ENCODE measurements around the gene PRR15. TPM values are rescaled to one million over a fixed set of nuclear protein-coding genes. Genes with fewer than 3 reads are reported as not detected.

Gene PRR15
- total and polyA plus RNA-seq, 3 experiments from 2014 or later, result not detected

GRCh38 chr7:29564496-29565223, 1.0 kb downstream of the PRR15 start:
- H3K27me3 Mint-ChIP-seq, result peaks cover 48 to 76% of the 10 kb centered on the region in 2 donors
- H3K27me3 ChIP-seq (ENCODE audit: insufficient read depth, low read length, poor library complexity, severe bottlenecking), result peaks cover 22% of the 10 kb centered on the region
- peaks cover 13 to 29% (median 18%) of the 10 kb centered on the region in 3 donors for H3K4me1 Mint-ChIP-seq
- no peaks in the 10 kb centered on the region for H3K4me1 ChIP-seq (ENCODE audit: insufficient read depth, low read length)
- H3K27ac ChIP-seq (ENCODE audit: low read depth, low read length), result no peak overlapping the region
- ChIA-PET CTCF (no interaction called here), POLR2A (no interaction called here)
- no peak overlapping the region for H3K4me3 ChIP-seq (ENCODE audit: low read length)
- H3K36me3 Mint-ChIP-seq, result peaks cover 0 to 5% (median 0%) of the 10 kb centered on the region in 3 donors
- H3K27ac Mint-ChIP-seq, result no peak overlapping the region
- H3K9me3 Mint-ChIP-seq, result peaks cover 0 to 5% (median 0%) of the 10 kb centered on the region in 5 donors
- H3K4me3 Mint-ChIP-seq, result peak overlapping the region in 6 of 7 donors; percentile 23 to 76 (median 64)
- H3K36me3 ChIP-seq (ENCODE audit: insufficient read depth, low read length), result no peaks in the 10 kb centered on the region
- no peaks in the 10 kb centered on the region for H3K9me3 ChIP-seq (ENCODE audit: low read length)
- DNase-seq, result no peak

GRCh38 chr7:29565224-29565630, 1.6 kb downstream of the PRR15 start:
- Histone ChIP-seq H3K27ac (ENCODE audit: low read depth, low read length) (no peak overlapping the region), H3K27me3 (ENCODE audit: insufficient read depth, low read length, poor library complexity, severe bottlenecking) (peaks cover 26% of the 10 kb centered on the region), H3K4me1 (ENCODE audit: insufficient read depth, low read length) (no peaks in the 10 kb centered on the region), H3K36me3 (ENCODE audit: insufficient read depth, low read length) (no peaks in the 10 kb centered on the region), H3K9me3 (ENCODE audit: low read length) (no peaks in the 10 kb centered on the region), H3K4me3 (ENCODE audit: low read length) (no peak overlapping the region)
- H3K27me3 Mint-ChIP-seq, result peaks cover 52 to 77% of the 10 kb centered on the region in 2 donors
- peaks cover 0 to 5% (median 0%) of the 10 kb centered on the region in 5 donors for H3K9me3 Mint-ChIP-seq
- H3K4me1 Mint-ChIP-seq, result peaks cover 13 to 29% (median 18%) of the 10 kb centered on the region in 3 donors
- H3K27ac Mint-ChIP-seq, result no peak overlapping the region
- ChIA-PET POLR2A (no interaction called here), CTCF (no interaction called here)
- peaks cover 0 to 5% (median 0%) of the 10 kb centered on the region in 3 donors for H3K36me3 Mint-ChIP-seq
- H3K4me3 Mint-ChIP-seq, result peak overlapping the region in 6 of 7 donors; percentile 37 to 72 (median 49)
- no peak for DNase-seq

- CTCF ChIA-PET, result no interaction called here
- Histone ChIP-seq H3K4me1 (ENCODE audit: insufficient read depth, low read length) (no peaks in the 10 kb centered on the region), H3K27me3 (ENCODE audit: insufficient read depth, low read length, poor library complexity, severe bottlenecking) (peaks cover 26% of the 10 kb centered on the region), H3K4me3 (ENCODE audit: low read length) (no peak overlapping the region), H3K27ac (ENCODE audit: low read depth, low read length) (no peak overlapping the region), H3K9me3 (ENCODE audit: low read length) (no peaks in the 10 kb centered on the region), H3K36me3 (ENCODE audit: insufficient read depth, low read length) (no peaks in the 10 kb centered on the region)
- Mint-ChIP-seq H3K9me3 (peaks cover 0 to 4% (median 0%) of the 10 kb centered on the region in 5 donors), H3K4me1 (peaks cover 13 to 29% (median 18%) of the 10 kb centered on the region in 3 donors), H3K4me3 (peak overlapping the region in 4 of 7 donors; percentile 37 to 72 (median 44)), H3K27ac (no peak overlapping the region), H3K27me3 (peaks cover 52 to 77% of the 10 kb centered on the region in 2 donors), H3K36me3 (peaks cover 0 to 5% (median 0%) of the 10 kb centered on the region in 3 donors)
- no peak for DNase-seq
- POLR2A ChIA-PET, result no interaction called here
Observed at GRCh38 chr7:29565634-29565981, 2.0 kb downstream of the PRR15 start.

- no peak for DNase-seq
- H3K36me3 ChIP-seq (ENCODE audit: insufficient read depth, low read length), result no peaks in the 10 kb centered on the region
- no peak overlapping the region for H3K27ac ChIP-seq (ENCODE audit: low read depth, low read length)
- peaks cover 26% of the 10 kb centered on the region for H3K27me3 ChIP-seq (ENCODE audit: insufficient read depth, low read length, poor library complexity, severe bottlenecking)
- peaks cover 52 to 79% of the 10 kb centered on the region in 2 donors for H3K27me3 Mint-ChIP-seq
- no peak overlapping the region for H3K27ac Mint-ChIP-seq
- H3K4me3 ChIP-seq (ENCODE audit: low read length), result no peak overlapping the region
- H3K4me1 ChIP-seq (ENCODE audit: insufficient read depth, low read length), result no peaks in the 10 kb centered on the region
- no peaks in the 10 kb centered on the region for H3K9me3 ChIP-seq (ENCODE audit: low read length)
- CTCF ChIA-PET, result no interaction called here
- peaks cover 13 to 29% (median 18%) of the 10 kb centered on the region in 3 donors for H3K4me1 Mint-ChIP-seq
- H3K36me3 Mint-ChIP-seq, result peaks cover 0 to 4% (median 0%) of the 10 kb centered on the region in 3 donors
- POLR2A ChIA-PET, result no interaction called here
- peak overlapping the region in 1 of 7 donors; percentile 37 for H3K4me3 Mint-ChIP-seq
- peaks cover 0 to 3% (median 0%) of the 10 kb centered on the region in 5 donors for H3K9me3 Mint-ChIP-seq
Observed at GRCh38 chr7:29565982-29566746, 2.5 kb downstream of the PRR15 start.

- POLR2A ChIA-PET, result no interaction called here
- no peak overlapping the region for H3K4me3 ChIP-seq (ENCODE audit: low read length)
- H3K4me1 Mint-ChIP-seq, result peaks cover 13 to 29% (median 18%) of the 10 kb centered on the region in 3 donors
- H3K9me3 Mint-ChIP-seq, result no peaks in the 10 kb centered on the region
- H3K36me3 ChIP-seq (ENCODE audit: insufficient read depth, low read length), result no peaks in the 10 kb centered on the region
- CTCF ChIA-PET, result no interaction called here
- DNase-seq, result no peak
- H3K27me3 Mint-ChIP-seq, result peaks cover 46 to 72% of the 10 kb centered on the region in 2 donors
- H3K4me1 ChIP-seq (ENCODE audit: insufficient read depth, low read length), result no peaks in the 10 kb centered on the region
- H3K36me3 Mint-ChIP-seq, result no peaks in the 10 kb centered on the region
- H3K27ac Mint-ChIP-seq, result no peak overlapping the region
- no peaks in the 10 kb centered on the region for H3K9me3 ChIP-seq (ENCODE audit: low read length)
- H3K27me3 ChIP-seq (ENCODE audit: insufficient read depth, low read length, poor library complexity, severe bottlenecking), result peaks cover 26% of the 10 kb centered on the region
- H3K4me3 Mint-ChIP-seq, result peak overlapping the region in 1 of 7 donors; percentile 26
- H3K27ac ChIP-seq (ENCODE audit: low read depth, low read length), result no peak overlapping the region
Observed at GRCh38 chr7:29567174-29567573, 3.5 kb downstream of the PRR15 start.

- Mint-ChIP-seq H3K36me3 (no peaks in the 10 kb centered on the region), H3K4me1 (peaks cover 8 to 17% (median 11%) of the 10 kb centered on the region in 3 donors), H3K9me3 (peaks cover 0 to 2% (median 0%) of the 10 kb centered on the region in 5 donors), H3K27ac (no peak overlapping the region), H3K27me3 (peaks cover 39 to 62% of the 10 kb centered on the region in 2 donors), H3K4me3 (no peak overlapping the region)
- ChIA-PET CTCF (no interaction called here), POLR2A (no interaction called here)
- Histone ChIP-seq H3K4me1 (ENCODE audit: insufficient read depth, low read length) (no peaks in the 10 kb centered on the region), H3K27ac (ENCODE audit: low read depth, low read length) (no peak overlapping the region), H3K36me3 (ENCODE audit: insufficient read depth, low read length) (no peaks in the 10 kb centered on the region), H3K27me3 (ENCODE audit: insufficient read depth, low read length, poor library complexity, severe bottlenecking) (peaks cover 18% of the 10 kb centered on the region), H3K9me3 (ENCODE audit: low read length) (no peaks in the 10 kb centered on the region), H3K4me3 (ENCODE audit: low read length) (no peak overlapping the region)
- DNase-seq, result no peak
Observed at GRCh38 chr7:29569648-29570047, 6.0 kb downstream of the PRR15 start.

GRCh38 chr7:29572558-29572957, 8.9 kb downstream of the PRR15 start:
- Histone ChIP-seq H3K27ac (ENCODE audit: low read depth, low read length) (no peak overlapping the region), H3K9me3 (ENCODE audit: low read length) (no peaks in the 10 kb centered on the region), H3K36me3 (ENCODE audit: insufficient read depth, low read length) (no peaks in the 10 kb centered on the region), H3K27me3 (ENCODE audit: insufficient read depth, low read length, poor library complexity, severe bottlenecking) (peaks cover 6% of the 10 kb centered on the region), H3K4me1 (ENCODE audit: insufficient read depth, low read length) (no peaks in the 10 kb centered on the region), H3K4me3 (ENCODE audit: low read length) (no peak overlapping the region)
- POLR2A ChIA-PET, result no interaction called here
- H3K4me1 Mint-ChIP-seq, result no peaks in the 10 kb centered on the region
- H3K4me3 Mint-ChIP-seq, result no peak overlapping the region
- DNase-seq, result no peak
- peaks cover 21 to 45% of the 10 kb centered on the region in 2 donors for H3K27me3 Mint-ChIP-seq
- peaks cover 0 to 6% (median 0%) of the 10 kb centered on the region in 3 donors for H3K36me3 Mint-ChIP-seq
- H3K27ac Mint-ChIP-seq, result no peak overlapping the region
- CTCF ChIA-PET, result no interaction called here
- peaks cover 5 to 13% (median 8%) of the 10 kb centered on the region in 5 donors for H3K9me3 Mint-ChIP-seq

- H3K4me1 ChIP-seq (ENCODE audit: insufficient read depth, low read length), result no peaks in the 10 kb centered on the region
- peaks cover 6% of the 10 kb centered on the region for H3K27me3 ChIP-seq (ENCODE audit: insufficient read depth, low read length, poor library complexity, severe bottlenecking)
- H3K4me3 ChIP-seq (ENCODE audit: low read length), result no peak overlapping the region
- Mint-ChIP-seq H3K27me3 (peaks cover 21 to 44% of the 10 kb centered on the region in 2 donors), H3K9me3 (peaks cover 8 to 21% (median 11%) of the 10 kb centered on the region in 5 donors), H3K27ac (no peak overlapping the region), H3K4me3 (no peak overlapping the region), H3K4me1 (no peaks in the 10 kb centered on the region), H3K36me3 (peaks cover 0 to 6% (median 0%) of the 10 kb centered on the region in 3 donors)
- no peaks in the 10 kb centered on the region for H3K36me3 ChIP-seq (ENCODE audit: insufficient read depth, low read length)
- no peak for DNase-seq
- H3K9me3 ChIP-seq (ENCODE audit: low read length), result no peaks in the 10 kb centered on the region
- CTCF ChIA-PET, result no interaction called here
- POLR2A ChIA-PET, result no interaction called here
- H3K27ac ChIP-seq (ENCODE audit: low read depth, low read length), result no peak overlapping the region
Observed at GRCh38 chr7:29573567-29573966, 9.9 kb downstream of the PRR15 start.
